Brain microvascular endothelial cell (primary cell): Measurements from ENCODE around the gene NGB.

ENCODE experiments used
- DNase-seq: peaks from one replicate; pipeline ENCODE4 v3.0.0-alpha.2; 2020
- H3K27ac ChIP-seq: fragments of 250-450 bp; sonication (Bioruptor Pico); 2 replicates; pipeline ENCODE4 v1.5.1; 2020; ENCODE audit warnings: mild to moderate bottlenecking, moderate library complexity
- H3K27me3 ChIP-seq: fragments of 250-450 bp; sonication (Bioruptor Pico); replicated peaks from 2 replicates; pipeline ENCODE4 v1.5.1; 2020; ENCODE audit warnings: mild to moderate bottlenecking
- H3K36me3 ChIP-seq: fragments of 250-450 bp; sonication (Bioruptor Pico); replicated peaks from 2 replicates; pipeline ENCODE4 v1.5.1; 2020; ENCODE audit warnings: mild to moderate bottlenecking
- H3K4me3 ChIP-seq: 2 replicates; pipeline ENCODE4 v1.5.1; 2011; ENCODE audit warnings: low read depth, mild to moderate bottlenecking, control low read depth, low read length, moderate library complexity
- CTCF ChIP-seq: IDR thresholded peaks from 2 replicates; pipeline ENCODE4 v1.5.1; 2011; ENCODE audit warnings: low read depth, mild to moderate bottlenecking, moderate library complexity, low read length, control low read depth, inconsistent platforms; ENCODE audit errors: missing control alignments
- in situ Hi-C: cut with HindIII; loops from 2 replicates; pipeline ENCODE4 v1.10.0; 2017; ENCODE audit warnings: low sequenced_read_pairs, low pct_ligation_motif_present

Gene NGB

DNA sequence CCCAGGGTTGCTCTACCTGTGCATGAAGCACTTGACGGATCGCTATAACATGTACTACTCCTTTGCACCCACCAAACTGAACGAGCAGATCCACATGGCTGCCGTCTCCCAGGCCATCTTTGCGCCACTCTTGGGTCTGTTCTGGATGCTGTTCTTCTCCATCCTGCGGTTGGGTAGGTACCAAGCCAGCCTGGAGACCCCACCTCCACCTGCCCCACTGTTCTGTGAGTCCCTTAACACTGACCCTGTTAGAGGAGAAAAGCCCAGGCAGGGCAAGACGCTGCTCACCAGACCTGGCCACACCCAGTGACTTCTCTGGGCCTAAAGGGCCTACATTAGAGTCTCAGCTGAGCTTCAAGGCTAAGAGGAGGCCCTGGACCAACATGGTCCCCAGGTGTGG, 21.7 kb downstream of the NGB start:
- in situ Hi-C loops: no loop called here
- no peak for TF ChIP-seq CTCF
- DNase-seq: no peak

DNA sequence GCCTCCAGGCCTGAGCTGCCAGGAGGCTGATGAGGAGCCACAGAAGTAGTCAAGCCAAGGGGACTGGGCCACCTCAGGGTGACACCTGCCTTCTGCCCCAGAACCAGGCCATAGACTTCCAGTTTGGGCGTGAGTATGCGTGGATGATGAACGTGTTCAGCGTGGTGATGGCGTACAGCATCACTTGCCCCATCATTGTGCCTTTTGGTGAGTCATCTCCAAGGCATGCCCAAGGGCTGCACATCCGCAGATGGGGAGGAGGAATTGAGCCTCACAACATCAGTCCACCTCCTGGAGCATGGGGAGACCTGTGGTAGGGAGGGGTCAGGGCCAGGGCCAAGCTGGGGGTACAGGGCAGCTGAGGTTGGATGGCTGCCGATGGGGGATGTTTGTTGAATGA, 22.3 kb downstream of the NGB start:
- no peak overlapping the region for H3K27ac ChIP-seq
- no peak overlapping the region for H3K4me3 ChIP-seq
- DNase-seq: no peak
- in situ Hi-C loops: no loop called here
- no peaks in the 10 kb centered on the region for H3K36me3 ChIP-seq
- H3K27me3 ChIP-seq: no peaks in the 10 kb centered on the region
- no peak for TF ChIP-seq CTCF

More for the DNA sequence above, 21.7 kb downstream of the NGB start:
- no peak overlapping the region for H3K27ac ChIP-seq
- no peak overlapping the region for H3K4me3 ChIP-seq
- H3K27me3 ChIP-seq: no peaks in the 10 kb centered on the region
- H3K36me3 ChIP-seq: no peaks in the 10 kb centered on the region

GRCh38 chr14:77246784-77247183, 24.2 kb downstream of the NGB start:
- no peaks in the 10 kb centered on the region for H3K27me3 ChIP-seq
- H3K4me3 ChIP-seq: no peak overlapping the region
- H3K36me3 ChIP-seq: no peaks in the 10 kb centered on the region
- no peak overlapping the region for H3K27ac ChIP-seq
- TF ChIP-seq CTCF: no peak
- no peak for DNase-seq
- in situ Hi-C loops: no loop called here

- in situ Hi-C loops: no loop called here
- TF ChIP-seq CTCF: peak; percentile 8
- Histone ChIP-seq H3K4me3 (no peak overlapping the region), H3K27me3 (no peaks in the 10 kb centered on the region), H3K27ac (no peak overlapping the region), H3K36me3 (no peaks in the 10 kb centered on the region)
- DNase-seq: no peak
Measured at GRCh38 chr14:77245820-77246219, 25.2 kb downstream of the NGB start.

DNA sequence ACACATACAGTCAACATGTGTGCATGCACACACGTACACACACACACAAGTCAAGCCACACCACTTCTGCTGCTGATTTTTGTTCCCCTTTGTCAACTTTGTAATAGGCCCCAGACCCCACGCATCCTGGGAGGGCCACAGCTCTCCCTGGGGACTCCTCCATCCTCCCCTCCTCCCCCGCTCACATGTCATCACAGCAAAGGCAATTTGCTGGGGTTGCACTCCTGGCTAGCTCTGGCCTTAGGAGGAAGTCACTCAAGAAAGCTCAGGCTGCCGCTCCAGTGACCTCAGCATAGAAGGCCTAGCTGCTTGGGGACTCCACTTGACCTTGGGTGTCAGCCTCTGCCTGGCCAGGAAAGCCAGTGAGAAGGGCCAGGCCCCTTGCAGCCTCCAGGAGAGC, 27.2 kb downstream of the NGB start:
- Histone ChIP-seq H3K4me3 (no peak overlapping the region), H3K36me3 (no peaks in the 10 kb centered on the region), H3K27me3 (no peaks in the 10 kb centered on the region), H3K27ac (no peak overlapping the region)
- in situ Hi-C loops: no loop called here
- DNase-seq: no peak
- no peak for TF ChIP-seq CTCF

DNA sequence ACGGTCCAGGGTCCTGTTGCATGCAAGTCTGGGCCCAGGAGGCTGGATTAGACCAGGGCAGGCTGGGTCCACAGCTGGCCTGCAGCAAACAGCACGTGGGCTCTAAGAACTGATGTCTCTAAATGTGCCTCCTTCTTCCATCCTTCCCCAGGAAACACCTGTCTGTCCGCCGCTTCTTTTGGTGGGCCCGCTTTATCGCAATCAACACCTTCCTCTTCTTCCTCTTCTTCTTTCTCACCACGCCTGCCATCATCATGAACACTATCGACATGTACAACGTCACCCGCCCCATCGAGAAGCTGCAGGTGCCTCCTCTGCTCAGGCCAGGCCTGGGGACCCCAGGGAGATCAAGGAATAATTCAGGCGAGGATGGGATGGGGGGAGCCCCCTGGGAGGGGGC, 28.3 kb downstream of the NGB start:
- in situ Hi-C loops: no loop called here
- DNase-seq: no peak
- Histone ChIP-seq H3K4me3 (no peak overlapping the region), H3K36me3 (no peaks in the 10 kb centered on the region), H3K27ac (no peak overlapping the region), H3K27me3 (no peaks in the 10 kb centered on the region)
- TF ChIP-seq CTCF: no peak
